ENCODE data around the gene PPM1F.

Gene PPM1F

DNA sequence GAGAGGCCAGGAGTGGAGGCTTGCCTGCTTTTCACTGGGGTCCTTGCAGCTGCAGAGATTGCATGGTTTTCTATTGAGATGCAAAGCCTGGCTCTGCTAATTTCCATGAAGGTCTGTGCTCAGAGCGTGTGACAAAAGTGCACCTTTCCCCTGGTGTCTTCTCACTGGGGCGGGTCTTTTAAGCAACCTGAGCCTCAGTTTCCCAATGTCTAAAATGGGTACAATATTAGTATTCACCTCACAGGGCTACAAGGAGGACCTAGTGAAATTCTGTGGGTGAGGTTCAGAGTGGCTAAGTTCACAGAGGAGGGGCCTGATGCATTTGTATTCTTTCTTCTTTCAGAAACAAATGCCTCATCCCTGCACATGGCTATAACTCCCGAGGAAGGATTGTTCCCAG, 20.3 kb downstream of the PPM1F start:
- H3K4me3 ChIP-seq (ENCODE audit: control insufficient read depth, low read depth, low read length): no peak overlapping the region
- TF ChIP-seq, protein P1, sequence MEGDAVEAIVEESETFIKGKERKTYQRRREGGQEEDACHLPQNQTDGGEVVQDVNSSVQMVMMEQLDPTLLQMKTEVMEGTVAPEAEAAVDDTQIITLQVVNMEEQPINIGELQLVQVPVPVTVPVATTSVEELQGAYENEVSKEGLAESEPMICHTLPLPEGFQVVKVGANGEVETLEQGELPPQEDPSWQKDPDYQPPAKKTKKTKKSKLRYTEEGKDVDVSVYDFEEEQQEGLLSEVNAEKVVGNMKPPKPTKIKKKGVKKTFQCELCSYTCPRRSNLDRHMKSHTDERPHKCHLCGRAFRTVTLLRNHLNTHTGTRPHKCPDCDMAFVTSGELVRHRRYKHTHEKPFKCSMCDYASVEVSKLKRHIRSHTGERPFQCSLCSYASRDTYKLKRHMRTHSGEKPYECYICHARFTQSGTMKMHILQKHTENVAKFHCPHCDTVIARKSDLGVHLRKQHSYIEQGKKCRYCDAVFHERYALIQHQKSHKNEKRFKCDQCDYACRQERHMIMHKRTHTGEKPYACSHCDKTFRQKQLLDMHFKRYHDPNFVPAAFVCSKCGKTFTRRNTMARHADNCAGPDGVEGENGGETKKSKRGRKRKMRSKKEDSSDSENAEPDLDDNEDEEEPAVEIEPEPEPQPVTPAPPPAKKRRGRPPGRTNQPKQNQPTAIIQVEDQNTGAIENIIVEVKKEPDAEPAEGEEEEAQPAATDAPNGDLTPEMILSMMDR (conservative IDR thresholded peaks at IDR 0.05; ENCODE audit: control insufficient read depth, insufficient read depth, low read depth, low read length): no peak
- DNase-seq (ENCODE audit: low read depth): no peak

DNA sequence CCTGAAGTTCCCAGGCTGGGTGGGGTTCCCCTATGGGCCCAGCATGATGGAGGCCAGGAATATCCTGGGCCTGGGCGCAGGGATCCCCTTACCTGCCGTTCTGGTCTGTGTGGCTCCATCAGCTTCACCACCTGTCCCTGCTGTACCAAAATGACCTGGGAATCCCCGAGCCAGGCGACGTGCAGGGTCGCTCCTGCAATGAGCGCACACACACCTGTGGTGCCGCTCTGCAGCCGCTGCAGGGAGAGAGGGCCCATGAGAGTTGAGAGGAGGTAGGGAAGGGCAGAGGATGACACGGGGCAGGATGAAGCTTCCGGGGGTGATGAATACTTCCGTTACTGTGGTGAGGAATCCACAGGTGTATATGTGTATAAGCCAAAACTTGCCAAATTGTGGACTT, 21.6 kb downstream of the PPM1F start:
- H3K4me3 ChIP-seq (ENCODE audit: control insufficient read depth, low read depth, low read length): no peak overlapping the region
- TF ChIP-seq, protein P1 (conservative IDR thresholded peaks at IDR 0.05; ENCODE audit: control insufficient read depth, insufficient read depth, low read depth, low read length): no peak
- no peak for DNase-seq (ENCODE audit: low read depth)

DNA sequence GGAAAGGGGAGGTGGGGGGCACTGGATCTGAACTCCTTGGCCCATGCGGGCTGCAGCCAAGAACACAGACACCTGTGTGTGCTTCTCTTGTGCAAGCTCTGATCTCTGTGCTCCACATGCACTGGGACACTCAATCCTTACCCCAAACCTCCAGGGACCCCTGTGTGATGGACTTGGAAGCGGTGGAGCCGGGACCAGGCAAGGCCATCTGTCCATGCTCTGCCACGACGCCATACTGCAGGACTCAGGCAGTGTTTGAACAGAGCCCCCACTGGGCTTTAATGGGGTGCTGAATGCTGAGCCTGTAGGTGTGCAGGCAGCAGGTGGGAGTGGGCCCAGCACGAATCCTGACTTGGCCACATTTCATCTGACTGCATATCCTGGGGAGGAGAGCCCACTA, 23.4 kb downstream of the PPM1F start:
- H3K4me3 ChIP-seq (ENCODE audit: control insufficient read depth, low read depth, low read length): no peak overlapping the region
- DNase-seq (ENCODE audit: low read depth): no peak
- TF ChIP-seq, protein P1 (conservative IDR thresholded peaks at IDR 0.05; ENCODE audit: control insufficient read depth, insufficient read depth, low read depth, low read length): no peak

DNA sequence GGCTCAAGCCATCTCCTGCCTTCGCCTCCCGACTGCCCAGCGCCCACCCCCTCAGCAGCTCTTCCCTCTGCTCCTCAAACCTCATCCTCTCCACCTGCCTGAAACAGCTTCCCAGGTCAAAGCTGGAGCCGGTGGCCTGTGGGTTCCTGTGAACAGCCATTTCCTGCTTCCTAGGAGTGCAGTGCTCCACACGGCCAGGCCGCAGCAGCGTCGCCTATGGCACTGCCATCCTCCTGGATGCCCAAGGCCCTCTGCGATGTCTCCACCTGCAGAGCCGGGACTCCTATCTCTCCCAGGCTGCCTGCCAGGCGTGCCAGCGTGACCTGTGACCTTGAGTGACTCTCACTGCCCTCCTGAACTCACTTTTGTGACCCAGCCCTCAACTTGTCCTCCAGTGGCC, 24.6 kb downstream of the PPM1F start:
- TF ChIP-seq, protein P1 (conservative IDR thresholded peaks at IDR 0.05; ENCODE audit: control insufficient read depth, insufficient read depth, low read depth, low read length): no peak
- no peak for DNase-seq (ENCODE audit: low read depth)
- no peak overlapping the region for H3K4me3 ChIP-seq (ENCODE audit: control insufficient read depth, low read depth, low read length)

DNA sequence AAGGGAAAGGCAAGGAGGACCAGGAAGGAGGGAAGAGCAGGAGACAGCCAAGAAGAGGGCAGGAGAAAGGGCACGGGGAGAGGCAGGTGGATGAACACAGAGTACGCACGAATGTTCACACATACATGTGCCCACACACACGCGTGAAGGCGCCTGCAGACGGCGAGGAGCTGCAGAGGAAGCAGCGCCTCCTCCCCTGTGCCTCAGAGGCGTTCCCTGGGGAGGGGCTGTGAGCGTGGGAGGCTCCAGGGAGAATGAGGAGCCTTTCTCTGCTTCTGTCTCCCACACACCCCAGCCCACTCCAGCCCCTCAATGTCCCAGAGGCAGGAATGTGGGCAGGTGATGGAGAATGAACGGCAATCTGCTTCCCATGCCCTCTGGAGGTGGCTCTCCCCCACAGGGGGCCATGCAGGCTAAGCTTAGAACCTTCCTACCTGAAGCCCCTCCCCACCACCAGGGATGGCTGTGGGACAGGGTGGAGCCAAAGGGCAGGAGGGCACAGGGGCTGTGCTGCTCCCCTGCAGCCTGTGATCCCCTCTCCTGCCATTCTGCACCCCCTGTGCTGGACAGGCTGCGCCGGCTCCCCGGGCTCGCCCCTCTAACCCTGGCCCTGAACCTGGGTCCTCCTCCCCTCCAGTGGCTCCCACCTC, 25.3 kb downstream of the PPM1F start:
- TF ChIP-seq, protein P1 (conservative IDR thresholded peaks at IDR 0.05; ENCODE audit: control insufficient read depth, insufficient read depth, low read depth, low read length): no peak
- no peak for DNase-seq (ENCODE audit: low read depth)
- no peak overlapping the region for H3K4me3 ChIP-seq (ENCODE audit: control insufficient read depth, low read depth, low read length)

DNA sequence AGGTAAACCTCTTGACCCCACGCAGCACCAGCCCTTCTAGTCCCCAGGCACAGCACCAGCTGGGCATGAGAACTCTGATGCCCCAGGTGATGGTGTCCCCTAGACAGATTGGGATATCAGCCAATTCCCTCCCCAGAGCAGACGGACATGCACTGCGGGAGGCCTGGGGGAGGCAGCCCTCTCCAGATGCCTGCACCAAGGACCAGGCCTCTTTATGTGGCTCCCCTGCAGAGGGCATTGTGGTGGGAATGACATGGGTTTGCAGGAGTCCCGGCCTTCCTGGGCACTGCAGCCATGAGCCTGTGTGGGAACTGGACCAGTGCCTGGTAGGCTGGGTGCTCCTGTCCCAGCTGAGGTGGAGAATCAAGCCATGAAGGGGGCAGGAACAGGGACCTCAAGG, 25.9 kb downstream of the PPM1F start:
- DNase-seq (ENCODE audit: low read depth): no peak
- no peak overlapping the region for H3K4me3 ChIP-seq (ENCODE audit: control insufficient read depth, low read depth, low read length)
- TF ChIP-seq, protein P1 (conservative IDR thresholded peaks at IDR 0.05; ENCODE audit: control insufficient read depth, insufficient read depth, low read depth, low read length): no peak

DNA sequence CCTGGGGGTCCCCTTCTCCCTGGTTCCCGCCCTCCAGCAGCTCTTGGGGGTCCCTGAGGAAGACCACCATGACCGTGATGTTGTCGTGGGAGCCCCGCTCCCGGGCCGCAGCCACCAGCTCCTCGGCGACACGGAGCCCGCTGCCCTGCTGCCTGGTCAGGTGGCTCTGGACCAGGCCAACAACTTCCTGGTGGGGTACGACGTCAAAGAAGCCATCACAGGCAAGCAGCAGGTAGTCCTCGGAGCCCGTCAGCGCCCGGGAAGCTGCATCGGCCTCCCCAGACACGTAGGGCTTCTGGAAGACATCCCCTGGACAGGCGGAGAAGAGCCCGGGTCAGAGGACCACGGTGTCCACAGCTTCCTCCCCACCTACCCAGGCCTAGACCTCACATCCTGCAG, 29.5 kb downstream of the PPM1F start:
- DNase-seq (ENCODE audit: low read depth): no peak
- TF ChIP-seq, protein P1 (conservative IDR thresholded peaks at IDR 0.05; ENCODE audit: control insufficient read depth, insufficient read depth, low read depth, low read length): no peak
- no peak overlapping the region for H3K4me3 ChIP-seq (ENCODE audit: control insufficient read depth, low read depth, low read length)
